Measurements from ENCODE around the gene TBXA2R.

GRCh38 chr19:3656073-3656746, 49.5 kb upstream of the TBXA2R start:
- no peak for TF ChIP-seq CTCF (IDR thresholded peaks at IDR 0.05)
- no peak for TF ChIP-seq POLR2A (IDR thresholded peaks at IDR 0.05; ENCODE audit: low read depth)
